OCI-LY3 (cell line): ENCODE results near the gene CATSPER3.

ENCODE experiments used
- H2AFZ ChIP-seq: fragments of 200-600, 300-600 bp; shearing (Covaris generic); 2 replicates; pipeline ENCODE4 v1.6.0; 2014; ENCODE audit warnings: antibody characterized with exemption, low read depth, low read length
- H3K27ac ChIP-seq: fragments of 200-600, 300-600 bp; sonication (generic); 2 replicates; pipeline ENCODE4 v1.5.1; 2014; ENCODE audit warnings: mild to moderate bottlenecking, low read length, moderate library complexity, mixed read lengths
- H3K27me3 ChIP-seq: fragments of 200-600, 300-600 bp; sonication (generic); 2 replicates; pipeline ENCODE4 v1.6.1; 2014; ENCODE audit warnings: low read depth, low read length, mixed read lengths
- H3K36me3 ChIP-seq: fragments of 200-600, 300-600 bp; sonication (generic); replicated peaks from 2 replicates; pipeline ENCODE3; 2014; ENCODE audit warnings: low read depth, low read length, mixed read lengths
- H3K4me1 ChIP-seq: fragments of 300-600, 200-600 bp; sonication (generic); 2 replicates; pipeline ENCODE4 v1.6.1; 2014; ENCODE audit warnings: low read length, mixed read lengths
- H3K4me2 ChIP-seq: fragments of 200-600, 300-600 bp; sonication (generic); 2 replicates; pipeline ENCODE4 v1.6.1; 2014; ENCODE audit warnings: low read length, mixed read lengths
- H3K4me3 ChIP-seq: fragments of 300-600, 200-600 bp; sonication (generic); 2 replicates; pipeline ENCODE4 v1.5.1; 2014; ENCODE audit warnings: antibody characterized with exemption, mild to moderate bottlenecking, low read length, moderate library complexity
- H3K79me2 ChIP-seq: fragments of 300-600, 200-600 bp; shearing (Covaris generic); 2 replicates; pipeline ENCODE4 v1.6.1; 2014; ENCODE audit warnings: mild to moderate bottlenecking, low read length, mixed read lengths
- H3K9ac ChIP-seq: fragments of 300-600, 200-600 bp; shearing (Covaris generic); 2 replicates; pipeline ENCODE4 v1.6.0; 2014; ENCODE audit warnings: mild to moderate bottlenecking, low read length, moderate library complexity
- H3K9me3 ChIP-seq: fragments of 200-600, 300-600 bp; shearing (Covaris generic); 2 replicates; pipeline ENCODE4 v1.6.1; 2014; ENCODE audit warnings: low read length, mixed read lengths; ENCODE audit not compliant: insufficient read depth
- H4K20me1 ChIP-seq: fragments of 200-600, 300-600 bp; sonication (generic); 2 replicates; pipeline ENCODE4 v1.6.1; 2016; ENCODE audit warnings: low read length, mixed read lengths; ENCODE audit not compliant: insufficient read depth
- EZH2phosphoT487 ChIP-seq: fragments of 200-600 bp; shearing (Covaris generic); IDR thresholded peaks from 2 replicates; pipeline ENCODE4 v1.6.1; 2018; ENCODE audit warnings: antibody characterized with exemption, mixed run types, low read depth
- TF ChIP-seq, protein P1 (sequence below): fragments of 200-600, 300-600 bp; sonication (generic); IDR thresholded peaks from 2 replicates; pipeline ENCODE4 v1.5.1; 2014; ENCODE audit warnings: antibody characterized with exemption, low read length, low read depth

CATSPER3 gene

DNA sequence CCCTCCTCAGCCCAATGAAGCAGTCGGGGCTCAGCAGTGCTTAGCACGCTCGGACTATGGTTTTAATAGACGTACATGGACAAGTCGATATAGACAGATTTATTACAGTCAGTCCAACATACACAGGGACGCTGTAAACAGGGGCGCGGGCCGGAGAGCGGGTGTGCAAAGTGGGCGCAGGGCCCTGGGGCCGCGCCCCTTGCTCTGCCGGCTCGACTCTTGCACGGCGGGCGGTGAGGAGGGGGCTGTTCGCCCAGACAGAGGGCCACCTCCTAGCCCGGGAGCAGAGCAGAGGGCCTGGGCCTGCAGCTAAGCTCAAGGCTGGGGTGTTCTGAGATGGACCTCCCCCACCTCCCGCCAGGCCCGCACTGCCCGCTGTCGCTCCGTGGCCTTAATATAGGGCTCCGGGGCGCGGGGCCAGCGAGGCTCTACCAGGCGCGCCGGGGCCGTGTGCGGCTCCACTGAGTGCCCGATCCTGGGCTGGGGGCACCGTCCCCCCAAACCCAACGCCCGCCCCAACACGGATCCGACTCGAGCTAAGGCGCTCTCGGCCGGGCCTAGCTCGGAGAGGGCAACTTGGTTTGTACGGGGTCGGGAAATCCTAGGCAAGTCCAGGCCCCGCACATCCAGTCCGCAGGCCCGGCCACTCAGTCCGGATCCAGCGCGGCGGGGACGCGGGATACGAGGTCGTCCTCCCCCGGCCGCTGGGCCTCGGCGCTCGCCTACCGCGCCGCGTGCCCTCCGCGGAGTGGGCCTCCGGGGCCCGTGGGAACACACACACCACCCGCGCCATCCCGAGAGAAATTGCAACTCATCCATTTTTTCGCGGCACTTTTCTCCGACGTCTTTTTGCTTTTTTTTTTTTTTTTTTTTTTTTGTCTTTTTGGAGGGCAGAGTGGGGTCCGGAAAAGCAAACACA is 60.2 kb downstream of the CATSPER3 start:
- H3K4me3 ChIP-seq: no peak overlapping the region
- peaks cover 29% of the 10 kb centered on the region for H3K79me2 ChIP-seq
- no peak overlapping the region for H3K27ac ChIP-seq
- peaks cover 6% of the 10 kb centered on the region for H3K4me1 ChIP-seq
- TF ChIP-seq, protein P1, sequence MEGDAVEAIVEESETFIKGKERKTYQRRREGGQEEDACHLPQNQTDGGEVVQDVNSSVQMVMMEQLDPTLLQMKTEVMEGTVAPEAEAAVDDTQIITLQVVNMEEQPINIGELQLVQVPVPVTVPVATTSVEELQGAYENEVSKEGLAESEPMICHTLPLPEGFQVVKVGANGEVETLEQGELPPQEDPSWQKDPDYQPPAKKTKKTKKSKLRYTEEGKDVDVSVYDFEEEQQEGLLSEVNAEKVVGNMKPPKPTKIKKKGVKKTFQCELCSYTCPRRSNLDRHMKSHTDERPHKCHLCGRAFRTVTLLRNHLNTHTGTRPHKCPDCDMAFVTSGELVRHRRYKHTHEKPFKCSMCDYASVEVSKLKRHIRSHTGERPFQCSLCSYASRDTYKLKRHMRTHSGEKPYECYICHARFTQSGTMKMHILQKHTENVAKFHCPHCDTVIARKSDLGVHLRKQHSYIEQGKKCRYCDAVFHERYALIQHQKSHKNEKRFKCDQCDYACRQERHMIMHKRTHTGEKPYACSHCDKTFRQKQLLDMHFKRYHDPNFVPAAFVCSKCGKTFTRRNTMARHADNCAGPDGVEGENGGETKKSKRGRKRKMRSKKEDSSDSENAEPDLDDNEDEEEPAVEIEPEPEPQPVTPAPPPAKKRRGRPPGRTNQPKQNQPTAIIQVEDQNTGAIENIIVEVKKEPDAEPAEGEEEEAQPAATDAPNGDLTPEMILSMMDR: no peak
- no peak for TF ChIP-seq EZH2phosphoT487
- H2AFZ ChIP-seq: no peak overlapping the region
- no peaks in the 10 kb centered on the region for H3K9me3 ChIP-seq
- no peaks in the 10 kb centered on the region for H3K27me3 ChIP-seq
- H4K20me1 ChIP-seq: peaks cover 6% of the 10 kb centered on the region; the same call in 1 of the 2 replicates
- no peak overlapping the region for H3K4me2 ChIP-seq
- H3K9ac ChIP-seq: no peak overlapping the region
- no peaks in the 10 kb centered on the region for H3K36me3 ChIP-seq

DNA sequence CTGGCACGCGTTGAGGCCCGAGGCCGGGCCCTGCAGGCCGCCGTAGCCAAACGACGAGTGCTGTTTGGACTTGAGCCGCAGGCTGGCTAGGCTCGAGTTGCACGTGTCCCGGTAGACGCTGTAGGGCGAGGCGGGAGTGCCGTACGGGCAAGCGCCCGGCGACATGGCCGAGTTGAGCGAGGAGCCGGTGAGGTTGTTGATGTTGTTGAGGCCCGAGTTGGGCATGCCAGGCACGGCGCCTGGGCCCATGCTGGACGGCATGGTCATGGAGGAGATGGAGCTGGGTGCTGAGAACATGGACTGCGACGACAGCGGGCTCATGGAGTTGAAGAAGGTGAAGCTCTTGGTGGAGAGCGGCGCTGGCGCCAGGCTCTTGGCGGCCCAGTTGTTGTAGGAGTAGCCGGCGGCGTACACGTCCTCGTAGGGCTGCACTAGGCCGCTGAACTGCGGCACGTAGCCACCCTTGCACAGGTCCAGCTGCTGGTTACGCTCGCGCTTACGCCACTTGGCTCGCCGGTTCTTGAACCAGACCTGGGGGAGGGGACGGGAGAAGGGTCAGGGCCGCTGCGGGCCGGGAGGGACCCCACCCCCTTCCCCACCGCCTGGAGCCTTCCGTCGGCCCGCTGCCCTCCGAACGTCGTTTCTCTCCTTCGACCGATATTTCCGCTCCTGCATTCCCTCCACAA is 61.2 kb downstream of the CATSPER3 start:
- Histone ChIP-seq H2AFZ (no peak overlapping the region), H3K79me2 (peaks cover 38% of the 10 kb centered on the region), H3K27me3 (no peaks in the 10 kb centered on the region), H3K4me1 (peaks cover 6% of the 10 kb centered on the region), H3K9me3 (no peaks in the 10 kb centered on the region), H3K9ac (no peak overlapping the region), H3K4me2 (no peak overlapping the region), H3K4me3 (no peak overlapping the region), H4K20me1 (peaks cover 6% of the 10 kb centered on the region; the same call in 1 of the 2 replicates), H3K36me3 (no peaks in the 10 kb centered on the region), H3K27ac (no peak overlapping the region)
- TF ChIP-seq, protein P1: no peak
- TF ChIP-seq EZH2phosphoT487: no peak

DNA sequence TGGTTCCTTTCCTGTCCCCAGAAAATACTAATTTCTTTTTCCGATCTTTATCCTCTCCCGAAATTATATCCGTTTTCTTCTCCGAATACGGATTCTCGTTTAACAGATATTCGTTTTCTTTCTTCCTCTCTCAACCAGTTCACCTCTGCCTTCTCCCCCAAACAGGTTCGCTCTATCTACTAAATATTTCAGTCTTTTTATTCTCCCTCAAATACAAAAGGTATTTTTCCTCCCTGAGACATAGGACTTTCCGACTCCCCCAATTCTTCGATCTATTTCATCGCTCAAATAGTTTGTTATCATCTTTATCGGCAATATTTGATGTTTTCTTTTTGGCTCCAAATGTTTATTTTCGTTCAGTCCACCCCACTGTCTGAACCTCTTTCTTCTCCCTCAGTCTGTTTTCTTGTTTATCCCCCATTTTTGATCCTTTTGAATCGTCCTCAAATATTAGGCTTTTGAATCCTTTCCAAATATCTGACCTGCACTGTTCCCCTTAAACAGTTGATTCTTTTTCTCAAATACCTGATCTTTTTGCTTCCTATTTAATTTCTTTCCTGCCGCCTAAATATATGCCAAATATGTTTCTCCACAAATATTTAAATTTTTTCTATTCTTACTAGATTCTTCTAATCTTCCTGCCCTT is 61.9 kb downstream of the CATSPER3 start:
- H3K4me3 ChIP-seq: no peak overlapping the region
- no peaks in the 10 kb centered on the region for H3K27me3 ChIP-seq
- no peak overlapping the region for H3K9ac ChIP-seq
- H3K79me2 ChIP-seq: peaks cover 42% of the 10 kb centered on the region
- H3K27ac ChIP-seq: no peak overlapping the region
- H3K36me3 ChIP-seq: no peaks in the 10 kb centered on the region
- peaks cover 6% of the 10 kb centered on the region; the same call in 1 of the 2 replicates for H4K20me1 ChIP-seq
- TF ChIP-seq, protein P1: no peak
- no peak for TF ChIP-seq EZH2phosphoT487
- H2AFZ ChIP-seq: no peak overlapping the region
- H3K4me2 ChIP-seq: no peak overlapping the region
- peaks cover 8% of the 10 kb centered on the region for H3K4me1 ChIP-seq
- no peaks in the 10 kb centered on the region for H3K9me3 ChIP-seq
